ENCODE measurements around the gene MAGI2. TPM values are rescaled to one million over a fixed set of nuclear protein-coding genes. Genes with fewer than 3 reads are reported as not detected.

Gene MAGI2
- total and polyA plus RNA-seq, 2 experiments from 2014 or later: 16.8 to 24.7 TPM

DNA sequence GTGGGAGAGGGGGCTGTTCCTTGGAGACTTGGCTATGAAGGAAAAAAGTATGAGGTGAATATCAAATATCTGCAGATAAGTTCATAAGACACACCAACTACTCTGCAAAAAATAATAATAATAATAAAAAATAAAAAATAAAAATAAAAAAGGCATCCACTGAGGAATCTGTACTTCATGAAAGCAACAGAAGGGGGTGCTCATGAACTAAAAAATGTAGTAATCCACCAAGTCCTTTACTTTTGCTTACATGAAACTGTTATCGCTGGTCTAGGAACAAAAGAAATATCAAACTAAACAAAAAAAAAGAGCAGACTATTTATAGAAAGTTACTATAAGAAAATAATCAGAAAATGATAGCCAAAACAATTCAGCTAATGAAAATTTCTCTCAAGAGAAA lies 1075.9 kb downstream of the MAGI2 start:
- Histone ChIP-seq H3K4me1 (ENCODE audit: low read depth) (peaks cover 10% of the 10 kb centered on the region), H3K27me3 (no peaks in the 10 kb centered on the region)
- TF ChIP-seq, protein P1, sequence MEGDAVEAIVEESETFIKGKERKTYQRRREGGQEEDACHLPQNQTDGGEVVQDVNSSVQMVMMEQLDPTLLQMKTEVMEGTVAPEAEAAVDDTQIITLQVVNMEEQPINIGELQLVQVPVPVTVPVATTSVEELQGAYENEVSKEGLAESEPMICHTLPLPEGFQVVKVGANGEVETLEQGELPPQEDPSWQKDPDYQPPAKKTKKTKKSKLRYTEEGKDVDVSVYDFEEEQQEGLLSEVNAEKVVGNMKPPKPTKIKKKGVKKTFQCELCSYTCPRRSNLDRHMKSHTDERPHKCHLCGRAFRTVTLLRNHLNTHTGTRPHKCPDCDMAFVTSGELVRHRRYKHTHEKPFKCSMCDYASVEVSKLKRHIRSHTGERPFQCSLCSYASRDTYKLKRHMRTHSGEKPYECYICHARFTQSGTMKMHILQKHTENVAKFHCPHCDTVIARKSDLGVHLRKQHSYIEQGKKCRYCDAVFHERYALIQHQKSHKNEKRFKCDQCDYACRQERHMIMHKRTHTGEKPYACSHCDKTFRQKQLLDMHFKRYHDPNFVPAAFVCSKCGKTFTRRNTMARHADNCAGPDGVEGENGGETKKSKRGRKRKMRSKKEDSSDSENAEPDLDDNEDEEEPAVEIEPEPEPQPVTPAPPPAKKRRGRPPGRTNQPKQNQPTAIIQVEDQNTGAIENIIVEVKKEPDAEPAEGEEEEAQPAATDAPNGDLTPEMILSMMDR (IDR thresholded peaks at IDR 0.05; ENCODE audit: low read depth, low read length): no peak

DNA sequence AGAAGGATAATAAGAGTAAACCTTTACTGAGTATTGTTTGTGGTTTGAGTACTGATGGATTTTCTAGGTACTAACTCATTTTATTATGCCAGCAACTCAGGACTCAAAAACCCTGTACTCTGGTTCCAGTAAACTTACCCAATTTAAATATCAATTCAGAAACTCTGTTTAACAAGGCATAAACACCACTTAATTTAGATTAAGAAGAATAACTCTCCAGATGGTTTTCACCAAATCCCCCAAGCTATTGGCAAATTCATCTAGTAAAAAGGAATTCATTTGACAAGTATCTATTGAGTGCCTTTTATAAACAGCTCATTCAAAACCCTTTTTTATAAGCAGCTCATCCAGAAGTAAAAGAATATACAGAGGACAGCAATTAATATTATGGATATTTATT lies 1082.5 kb downstream of the MAGI2 start:
- no peak for DNase-seq (ENCODE audit: low read depth in 1 of 2, low spot score in 1 of 2)
- Histone ChIP-seq H3K9me3 (ENCODE audit: low read depth) (no peaks in the 10 kb centered on the region), H3K27me3 (no peaks in the 10 kb centered on the region), H3K36me3 (no peaks in the 10 kb centered on the region), H3K4me3 (no peak overlapping the region), H3K27ac (no peak overlapping the region), H3K4me1 (ENCODE audit: low read depth) (peaks cover 8% of the 10 kb centered on the region)
- TF ChIP-seq, protein P1 (IDR thresholded peaks at IDR 0.05; ENCODE audit: low read depth, low read length): no peak

More for the DNA sequence above, 1075.9 kb downstream of the MAGI2 start:
- no peak for DNase-seq (ENCODE audit: low read depth in 1 of 2, low spot score in 1 of 2)
- Histone ChIP-seq H3K36me3 (no peaks in the 10 kb centered on the region), H3K4me3 (no peak overlapping the region), H3K27ac (no peak overlapping the region), H3K9me3 (ENCODE audit: low read depth) (no peaks in the 10 kb centered on the region)

DNA sequence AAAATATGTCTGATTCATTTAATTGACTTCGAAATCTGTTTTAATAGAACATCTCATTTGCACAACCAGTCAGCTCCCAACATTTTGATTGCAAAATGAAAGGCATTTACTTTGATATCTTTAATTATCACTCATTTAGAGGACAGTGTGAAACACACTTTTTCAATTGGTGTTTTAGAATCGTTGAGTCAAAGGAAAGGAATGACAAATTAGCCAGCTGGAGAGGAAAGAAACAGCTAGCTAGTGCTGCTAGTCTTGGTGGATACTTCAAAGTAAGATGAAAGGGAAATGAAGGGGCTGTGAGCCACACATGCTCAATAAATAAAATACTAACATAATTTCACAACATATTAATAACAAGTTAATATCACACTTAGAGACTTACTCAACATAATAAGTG lies 1084.7 kb downstream of the MAGI2 start:
- H3K9me3 ChIP-seq (ENCODE audit: low read depth): no peaks in the 10 kb centered on the region
- DNase-seq (ENCODE audit: low read depth in 1 of 2, low spot score in 1 of 2): no peak
- TF ChIP-seq, protein P1 (IDR thresholded peaks at IDR 0.05; ENCODE audit: low read depth, low read length): no peak
- H3K4me1 ChIP-seq (ENCODE audit: low read depth): peaks cover 8% of the 10 kb centered on the region
- no peaks in the 10 kb centered on the region for H3K27me3 ChIP-seq
- no peak overlapping the region for H3K4me3 ChIP-seq
- no peak overlapping the region for H3K27ac ChIP-seq
- no peaks in the 10 kb centered on the region for H3K36me3 ChIP-seq

DNA sequence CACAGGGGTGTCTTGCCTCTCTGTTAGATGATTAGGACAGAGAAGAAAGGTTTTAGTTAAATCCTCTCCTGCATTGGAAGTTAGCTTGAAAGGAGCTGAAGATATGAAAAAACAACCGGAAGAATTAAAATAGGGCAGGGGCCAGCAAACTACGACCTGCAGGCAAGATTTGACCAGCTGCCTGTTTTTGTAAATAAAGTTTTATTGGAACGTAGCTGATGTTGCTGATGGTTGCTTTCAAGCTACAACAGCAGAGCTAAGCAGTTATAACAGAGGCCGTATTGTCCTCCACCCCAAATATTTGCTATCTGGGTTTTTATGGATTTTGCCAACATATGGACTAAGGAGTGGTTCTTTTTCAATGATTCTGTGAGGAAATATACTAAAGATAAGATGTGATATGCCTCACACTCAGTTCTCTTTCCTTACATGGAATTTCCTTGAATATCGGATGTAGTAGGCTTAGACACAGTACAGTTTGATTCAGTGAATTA lies 1086.1 kb downstream of the MAGI2 start:
- Histone ChIP-seq H3K9me3 (ENCODE audit: low read depth) (no peaks in the 10 kb centered on the region), H3K36me3 (no peaks in the 10 kb centered on the region), H3K4me3 (no peak overlapping the region), H3K27me3 (no peaks in the 10 kb centered on the region), H3K4me1 (ENCODE audit: low read depth) (peaks cover 8% of the 10 kb centered on the region), H3K27ac (no peak overlapping the region)
- TF ChIP-seq, protein P1 (IDR thresholded peaks at IDR 0.05; ENCODE audit: low read depth, low read length): no peak
- DNase-seq (ENCODE audit: low read depth in 1 of 2, low spot score in 1 of 2): no peak

DNA sequence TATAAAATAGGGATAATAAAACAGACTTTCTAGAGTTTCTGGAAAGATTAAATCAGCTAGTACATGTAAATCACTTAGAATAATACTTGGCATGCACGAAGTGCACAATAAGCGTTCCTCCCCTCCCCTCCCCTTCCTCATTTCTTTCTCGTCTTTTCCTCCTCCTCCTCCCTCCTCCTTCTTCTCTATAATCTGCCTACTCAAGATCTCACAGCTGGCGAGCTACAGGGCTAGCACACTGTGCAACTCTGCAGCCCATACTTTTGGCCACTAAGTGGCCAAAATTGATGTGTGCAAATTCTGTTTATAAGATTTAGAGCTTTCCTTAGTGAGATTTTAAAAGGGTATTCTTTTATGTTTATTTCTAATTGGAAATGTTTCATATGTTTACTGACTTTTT lies 1089.6 kb downstream of the MAGI2 start:
- DNase-seq (ENCODE audit: low read depth in 1 of 2, low spot score in 1 of 2): no peak
- TF ChIP-seq, protein P1 (IDR thresholded peaks at IDR 0.05; ENCODE audit: low read depth, low read length): no peak
- Histone ChIP-seq H3K36me3 (no peaks in the 10 kb centered on the region), H3K27me3 (no peaks in the 10 kb centered on the region), H3K4me1 (ENCODE audit: low read depth) (peaks cover 2% of the 10 kb centered on the region), H3K4me3 (no peak overlapping the region), H3K9me3 (ENCODE audit: low read depth) (no peaks in the 10 kb centered on the region), H3K27ac (no peak overlapping the region)

DNA sequence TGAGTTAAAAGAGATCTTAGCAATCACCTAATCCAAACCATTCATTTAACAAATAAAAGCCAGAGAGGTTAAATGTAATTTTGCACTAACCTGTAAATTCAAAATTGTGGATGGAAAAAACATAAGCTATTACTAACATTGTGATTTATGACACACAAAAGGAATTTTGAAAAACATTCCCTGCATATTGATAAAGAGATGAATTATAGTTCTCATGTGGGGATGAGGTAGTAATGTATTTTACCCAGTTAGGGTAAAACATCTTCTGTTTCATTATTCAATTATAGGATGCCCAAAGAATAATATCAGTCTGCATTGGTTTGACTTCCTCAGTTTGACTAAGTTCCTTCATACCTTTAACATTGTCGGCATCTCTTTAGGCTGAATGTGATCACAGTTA lies 1093.6 kb downstream of the MAGI2 start:
- no peak for DNase-seq (ENCODE audit: low read depth in 1 of 2, low spot score in 1 of 2)
- Histone ChIP-seq H3K27ac (no peak overlapping the region), H3K4me3 (no peak overlapping the region), H3K36me3 (no peaks in the 10 kb centered on the region), H3K27me3 (no peaks in the 10 kb centered on the region), H3K9me3 (ENCODE audit: low read depth) (no peaks in the 10 kb centered on the region), H3K4me1 (ENCODE audit: low read depth) (no peaks in the 10 kb centered on the region)
- TF ChIP-seq, protein P1 (IDR thresholded peaks at IDR 0.05; ENCODE audit: low read depth, low read length): no peak

All from cardiac muscle cell (in vitro differentiated cells and primary cell).